ENCODE measurements around the gene AKIP1.
"Not testable (repeated sequence)": the region's sequence is repeated elsewhere in the genome, so short reads cannot be mapped to it uniquely, and the experiment has no call there.

The AKIP1 gene

DNA sequence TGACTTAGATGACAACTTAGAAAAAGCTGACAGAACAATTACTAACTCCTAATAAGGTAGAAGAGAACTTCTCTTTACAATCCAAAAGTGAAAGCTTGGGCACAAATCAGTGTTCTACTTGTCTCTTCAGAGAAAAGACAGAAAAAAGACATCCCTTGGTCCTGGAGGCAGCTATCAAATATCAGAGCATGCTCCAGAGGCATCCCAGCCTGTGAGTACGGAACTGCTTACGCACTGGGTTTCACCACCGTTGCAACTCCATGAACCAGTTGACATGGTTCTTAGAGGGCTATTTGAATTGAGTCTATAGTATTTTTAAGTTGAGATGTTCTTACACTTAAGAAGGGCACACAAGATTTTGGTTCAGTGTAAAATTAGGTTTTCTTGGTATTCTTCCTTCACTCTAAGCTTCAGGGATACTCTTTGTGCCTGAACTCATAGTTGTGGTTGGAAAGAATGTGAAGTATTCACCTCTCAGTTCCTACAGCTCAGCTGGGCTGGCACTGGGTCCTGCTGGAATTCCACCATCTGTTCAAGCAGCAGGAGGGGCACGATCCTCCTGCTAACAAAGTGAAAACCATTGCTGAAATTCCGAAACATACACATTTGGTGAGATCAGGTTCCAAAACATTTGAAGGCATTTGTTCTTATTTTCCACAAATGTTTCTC, 6.3 kb downstream of the AKIP1 start:
- no peak for DNase-seq

DNA sequence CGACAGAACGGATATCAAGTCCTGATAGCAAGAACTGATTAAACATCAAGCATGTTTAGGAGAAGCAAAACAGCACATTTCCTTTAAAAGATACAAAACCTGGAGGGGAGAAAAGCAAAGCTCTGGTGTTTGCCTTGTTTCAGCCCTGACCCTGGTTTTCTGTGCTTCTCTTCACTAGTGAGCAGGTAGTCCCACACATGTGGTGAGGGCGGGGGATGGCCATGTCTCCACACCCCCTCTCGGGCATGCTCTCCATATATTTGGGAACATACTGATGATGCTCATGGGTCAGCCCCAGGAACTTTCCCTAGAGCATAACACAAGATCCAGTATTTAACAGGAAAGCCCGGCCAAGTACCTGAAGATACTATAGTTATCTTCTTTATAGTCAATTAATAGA, 11.7 kb downstream of the AKIP1 start:
- DNase-seq = no peak

DNA sequence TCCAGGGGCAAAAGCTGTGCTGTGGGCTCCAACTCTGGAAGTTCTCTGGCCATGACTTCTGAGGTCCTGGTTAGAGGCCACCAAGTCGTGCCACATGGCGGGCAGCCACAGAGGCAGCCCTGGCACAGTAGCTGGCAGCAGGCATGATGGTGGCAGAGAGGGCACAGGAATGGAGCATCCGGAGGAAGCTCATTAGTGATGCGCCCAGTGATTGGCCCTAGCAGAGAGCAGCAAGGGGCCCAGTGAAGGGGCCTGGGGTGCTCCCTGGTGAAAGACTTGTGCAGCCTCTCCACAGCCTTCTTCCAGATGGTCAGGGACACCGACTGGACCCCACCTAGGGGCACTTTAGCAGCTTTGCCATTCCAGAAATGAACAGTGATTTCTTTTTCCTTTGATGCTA, 14.7 kb downstream of the AKIP1 start:
- DNase-seq = no peak

DNA sequence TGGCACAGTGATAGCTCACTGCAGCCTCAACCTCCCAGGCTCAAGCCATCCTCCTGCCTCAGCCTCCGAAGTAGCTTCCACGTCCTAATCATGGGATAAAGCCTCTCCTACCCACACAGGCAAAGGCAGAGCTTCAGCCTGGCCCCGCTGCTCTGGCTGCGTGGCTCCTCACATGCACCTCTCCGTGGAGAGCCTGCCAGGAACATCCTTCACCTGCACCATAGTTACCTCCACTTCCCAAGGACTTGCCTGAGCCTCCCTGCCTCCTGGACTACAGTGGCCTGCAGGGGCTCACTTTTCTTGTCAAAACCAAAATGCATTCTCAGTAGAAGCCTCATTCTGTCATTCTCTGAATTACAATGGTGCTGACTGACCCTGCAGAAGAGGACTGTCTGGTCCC, 15.2 kb downstream of the AKIP1 start:
- no peak for DNase-seq

DNA sequence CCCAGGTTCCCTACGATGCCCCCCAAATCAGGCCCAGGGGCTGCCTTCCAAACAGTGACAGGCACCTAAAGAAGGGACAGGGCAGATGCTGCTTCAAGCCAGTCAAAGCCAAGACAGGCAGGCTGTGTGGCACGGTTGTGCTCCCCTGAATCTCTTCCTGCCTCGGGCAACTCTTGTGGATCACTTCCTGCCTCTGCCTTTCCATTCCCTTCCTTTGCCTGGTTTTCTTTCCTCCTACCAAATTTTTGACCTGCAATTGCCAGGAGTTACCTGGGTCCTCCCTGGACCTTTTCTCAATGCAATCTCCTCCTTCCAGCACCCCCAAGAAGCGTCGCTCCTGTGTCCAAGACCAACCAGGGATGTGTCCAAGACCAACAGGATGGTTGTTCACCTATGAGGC, 16.2 kb downstream of the AKIP1 start:
- no peak for DNase-seq

DNA sequence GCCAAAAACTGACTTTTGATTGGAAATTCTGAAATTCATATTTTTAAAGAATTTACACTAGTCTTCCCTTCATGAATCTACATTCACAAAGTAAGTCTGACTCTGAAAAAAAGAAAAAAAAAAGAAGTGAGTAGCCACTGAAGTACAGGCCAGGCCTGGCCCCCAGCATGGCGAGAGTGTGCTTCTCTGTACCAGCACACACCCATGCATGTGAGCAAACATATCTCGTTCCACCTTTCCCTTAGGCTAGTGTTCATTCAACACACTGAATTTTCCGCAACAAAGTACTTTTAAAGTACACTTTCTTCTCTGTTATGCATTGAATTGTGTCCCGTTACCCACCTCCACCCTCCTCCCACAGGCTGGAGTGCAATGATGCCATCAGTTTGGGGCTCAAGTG, 17.2 kb downstream of the AKIP1 start:
- DNase-seq = no peak

DNA sequence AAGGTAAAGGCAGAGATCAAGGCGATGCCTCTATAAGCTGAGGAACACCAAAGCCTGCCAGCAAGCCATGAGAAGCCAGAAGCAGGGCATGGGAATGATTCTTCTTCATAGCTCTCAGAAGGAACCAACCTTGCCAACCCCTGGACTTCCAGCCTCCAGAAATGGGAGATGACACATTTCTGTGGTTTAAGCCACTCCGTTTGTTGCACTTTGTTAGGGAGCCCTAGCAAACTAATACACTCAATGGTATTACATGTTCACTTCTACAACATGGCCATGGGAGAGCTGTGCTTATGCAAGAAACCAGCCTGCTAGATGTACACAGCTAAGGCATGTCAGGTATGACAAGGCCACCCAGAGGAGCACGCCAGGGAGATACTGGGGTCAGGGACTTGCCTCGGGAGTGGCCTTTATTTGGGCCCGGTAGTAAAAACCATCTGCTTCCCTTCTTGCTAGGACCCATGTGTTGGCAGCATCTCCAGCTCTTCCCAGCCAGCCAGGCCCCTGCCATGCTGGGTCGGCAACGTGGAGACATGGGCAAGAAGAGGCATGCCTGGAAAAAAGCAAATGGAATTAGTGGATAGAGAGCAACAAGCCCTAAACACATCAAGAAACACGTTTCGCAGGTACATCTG, 18.1 kb downstream of the AKIP1 start:
- no peak for DNase-seq

DNA sequence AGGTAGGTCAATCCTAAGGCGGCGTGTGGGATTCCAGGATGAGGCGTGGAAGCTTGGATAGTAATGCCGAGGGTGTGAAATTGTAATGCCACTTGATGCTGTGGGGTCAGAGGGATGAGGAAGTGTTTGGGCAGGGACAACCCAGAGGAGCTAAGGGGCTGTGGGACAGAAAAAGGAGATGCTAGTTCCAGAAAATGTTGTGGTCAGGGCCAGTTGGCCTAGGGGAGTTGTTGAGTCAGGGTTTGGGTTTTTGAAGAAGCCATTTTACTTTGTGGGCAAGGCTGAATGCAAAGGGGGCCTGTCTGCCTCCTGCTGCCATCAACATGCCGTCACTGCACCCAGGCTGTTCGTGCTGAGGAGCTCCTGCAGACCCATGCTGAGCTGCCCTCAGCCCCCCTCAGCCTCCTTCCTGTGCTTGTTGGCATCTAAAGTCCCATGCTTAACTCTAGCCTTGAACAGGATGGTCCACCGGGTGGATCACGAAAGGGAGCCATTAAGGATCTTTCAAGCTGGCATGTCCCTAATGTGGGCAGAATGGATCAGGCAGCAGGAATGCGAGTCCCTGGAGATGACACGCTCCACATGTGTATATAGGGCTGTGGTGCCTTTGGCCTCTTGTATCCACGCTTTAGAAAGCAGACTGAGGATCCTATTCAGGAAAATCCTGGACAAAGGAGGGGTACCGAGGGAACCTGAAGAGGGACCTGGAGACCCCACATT, 19.6 kb downstream of the AKIP1 start:
- no peak for DNase-seq

DNA sequence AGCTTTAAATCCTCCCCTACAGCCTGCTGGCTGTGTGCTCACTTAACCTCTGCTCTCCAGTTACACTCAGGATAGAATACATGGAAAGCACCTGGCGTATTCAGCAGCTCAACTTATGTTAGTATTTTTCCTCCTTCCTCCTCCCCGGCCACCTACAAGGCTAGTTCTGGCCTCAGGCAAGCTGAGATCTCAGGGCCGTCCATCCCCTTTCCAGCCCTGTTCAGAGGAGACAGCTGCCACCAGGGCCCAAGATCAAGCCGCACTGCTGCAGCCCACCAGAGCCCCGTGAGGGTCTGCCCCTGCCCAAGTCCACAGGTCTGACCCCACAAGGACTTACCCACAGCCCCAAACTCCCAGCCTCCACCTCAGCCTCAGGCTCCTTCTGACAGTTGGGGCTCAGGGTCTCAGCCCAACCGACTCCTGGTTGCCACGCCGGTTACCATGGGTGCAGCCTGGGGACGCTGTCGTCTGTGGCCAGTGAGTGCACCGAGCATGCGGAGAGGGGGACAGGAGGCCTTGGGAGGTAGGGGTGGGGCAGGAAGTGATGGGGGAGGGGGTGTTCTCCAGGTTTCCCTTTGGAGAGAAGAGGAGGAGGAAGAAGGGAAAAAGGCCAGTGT, 21.7 kb downstream of the AKIP1 start, which contains the start of gene C11orf16:
C11orf16 (minus strand) TSS at position 384 of the 617 bp plus-strand sequence. CDS start 639 bp downstream, outside the sequence.
- DNase-seq = no peak

DNA sequence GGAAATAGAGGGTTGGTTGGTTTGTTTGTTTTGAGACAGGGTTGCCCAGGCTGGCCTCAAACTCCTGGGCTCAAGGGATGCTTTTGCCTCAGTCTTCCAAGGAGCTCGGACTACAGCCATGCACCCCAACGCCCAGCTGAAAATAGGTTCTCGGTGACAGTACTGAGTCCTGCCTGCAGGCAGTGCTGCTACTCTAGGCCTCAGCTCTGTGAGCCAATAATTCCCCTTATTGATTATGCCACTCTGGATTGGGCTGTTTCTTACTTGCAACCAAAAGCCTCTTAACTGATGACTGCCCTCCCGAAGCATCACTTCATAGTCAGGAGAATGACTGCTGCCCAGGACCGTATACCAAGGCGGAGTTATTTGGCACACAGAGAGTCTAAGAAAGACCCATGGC, 22.9 kb downstream of the AKIP1 start:
- DNase-seq = no peak

DNA sequence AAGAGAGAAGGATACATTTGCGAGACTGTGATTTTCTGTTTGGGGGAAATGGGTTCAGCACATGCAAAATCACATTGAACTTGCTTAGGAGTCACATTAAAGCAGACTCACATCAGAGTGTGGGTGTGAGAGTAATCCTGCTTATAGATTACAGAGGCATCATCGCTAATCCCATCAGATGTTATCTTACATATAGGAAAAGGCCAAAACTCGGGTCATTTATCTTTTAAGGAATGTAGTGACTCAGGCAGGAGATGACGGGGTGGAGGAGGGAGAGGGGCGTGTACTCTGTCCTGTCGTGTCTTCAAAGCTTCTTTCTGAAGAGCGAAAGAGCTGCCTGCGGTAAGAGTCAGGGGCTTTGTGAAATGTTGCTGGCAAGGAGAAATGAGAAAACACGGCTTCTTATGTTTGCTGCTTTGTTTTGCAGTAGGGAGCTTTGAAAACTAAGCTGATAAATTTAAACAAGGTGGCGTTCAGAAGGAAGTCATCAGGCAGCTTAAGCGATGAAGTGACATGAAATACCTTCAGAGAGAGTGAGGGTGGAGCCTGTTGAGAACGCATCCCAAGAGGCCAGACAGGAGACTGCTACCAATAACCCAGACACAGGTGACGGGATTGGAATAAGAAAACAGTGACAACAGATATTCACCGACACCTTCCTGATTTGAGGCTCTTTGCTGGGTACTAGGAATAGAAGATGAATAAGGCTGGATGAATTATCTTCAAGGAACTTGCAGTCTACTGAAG, 23.9 kb downstream of the AKIP1 start:
- DNase-seq = no peak

DNA sequence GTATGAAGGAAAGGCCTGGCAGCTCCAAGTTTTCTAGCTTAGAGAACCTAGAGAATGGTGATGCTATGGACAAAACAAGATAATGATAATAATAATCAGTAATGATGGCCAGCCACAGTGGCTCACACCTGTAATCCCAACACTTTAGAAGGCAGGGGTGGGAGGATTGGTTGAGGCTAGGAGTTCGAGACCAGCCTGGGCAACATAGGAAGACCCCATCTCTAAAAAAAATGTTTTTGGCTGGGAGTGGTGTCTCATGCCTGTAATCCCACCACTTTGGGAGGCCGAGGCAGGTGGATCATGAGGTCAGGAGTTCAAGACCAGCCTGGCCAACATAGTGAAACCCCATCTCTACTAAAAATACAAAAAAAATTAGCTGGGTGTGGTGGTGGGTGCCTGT, 24.8 kb downstream of the AKIP1 start:
- DNase-seq = not testable (repeated sequence)

DNA sequence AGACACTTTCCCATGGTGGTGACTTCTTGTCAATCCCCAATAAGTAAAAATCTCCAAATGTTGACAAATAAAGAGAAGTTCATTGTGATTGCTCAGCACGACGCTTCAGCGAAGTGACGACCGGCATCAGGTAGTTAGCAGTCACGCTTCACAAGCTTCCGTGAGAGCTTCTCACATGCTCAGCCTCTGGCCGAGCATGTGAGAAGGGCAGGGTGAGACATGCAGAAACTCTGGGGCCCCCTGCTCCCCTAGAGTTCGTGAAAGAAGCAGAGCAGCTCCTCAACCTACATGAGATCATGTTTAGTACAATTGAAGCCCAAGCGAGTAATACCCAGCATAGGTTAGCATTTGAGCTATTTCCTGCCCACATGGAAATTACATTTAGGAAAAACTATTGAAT, 26.2 kb downstream of the AKIP1 start:
- no peak for DNase-seq

DNA sequence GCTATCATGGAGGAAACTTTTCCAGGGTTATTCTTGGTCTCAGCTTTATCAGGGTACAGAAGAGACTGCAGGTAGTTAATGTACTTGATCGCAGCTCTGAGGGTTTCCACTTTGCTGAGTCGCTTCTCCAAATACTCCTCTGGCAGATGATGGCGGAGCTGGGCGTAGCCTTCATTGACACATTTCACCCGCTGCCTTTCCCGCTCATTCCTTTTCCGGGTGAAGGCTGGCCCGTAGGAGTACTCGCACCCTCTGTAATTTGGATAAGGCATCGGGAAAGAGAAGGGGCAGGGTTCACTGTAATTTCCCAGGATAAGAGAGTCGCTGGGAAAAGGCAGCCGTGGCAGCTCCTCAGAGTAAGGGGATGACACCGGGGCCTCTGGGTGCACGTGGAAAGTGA, 26.7 kb downstream of the AKIP1 start:
- no peak for DNase-seq

DNA sequence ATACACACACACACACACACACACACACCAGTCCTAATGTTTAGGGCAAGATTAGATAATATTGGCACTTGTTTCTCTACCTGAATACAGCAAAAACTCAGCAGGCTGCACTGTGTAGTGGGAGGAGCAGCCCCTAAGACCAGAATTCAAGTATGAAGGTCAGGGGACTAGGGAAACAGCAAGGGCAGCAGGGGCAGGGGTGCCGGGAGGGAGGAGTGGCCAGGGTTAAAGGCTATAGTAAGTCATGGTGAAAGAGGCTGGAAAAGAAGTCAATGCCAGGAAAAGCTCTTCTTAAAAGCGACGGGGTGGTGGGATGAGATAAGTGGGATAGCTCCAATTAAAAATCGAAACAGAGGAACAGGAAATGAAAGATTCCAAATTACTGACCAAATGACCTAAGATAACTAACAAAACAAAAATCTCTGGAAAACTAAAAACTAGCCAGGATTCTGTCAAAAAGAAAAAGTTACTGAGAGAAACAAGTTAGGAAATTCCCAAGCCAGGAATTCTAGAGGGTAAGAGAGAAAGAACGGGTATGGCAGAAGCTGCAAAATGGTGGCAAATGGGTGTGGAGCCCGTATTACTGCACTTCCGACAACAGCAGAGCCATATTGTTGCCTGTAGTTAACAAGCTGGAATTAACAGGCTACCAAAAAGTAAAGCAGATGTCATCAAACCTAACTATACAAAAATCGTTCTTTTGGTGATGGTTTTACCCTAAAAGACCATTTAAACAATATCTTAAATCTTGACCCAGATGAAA, 30.5 kb downstream of the AKIP1 start:
- no peak for DNase-seq

DNA sequence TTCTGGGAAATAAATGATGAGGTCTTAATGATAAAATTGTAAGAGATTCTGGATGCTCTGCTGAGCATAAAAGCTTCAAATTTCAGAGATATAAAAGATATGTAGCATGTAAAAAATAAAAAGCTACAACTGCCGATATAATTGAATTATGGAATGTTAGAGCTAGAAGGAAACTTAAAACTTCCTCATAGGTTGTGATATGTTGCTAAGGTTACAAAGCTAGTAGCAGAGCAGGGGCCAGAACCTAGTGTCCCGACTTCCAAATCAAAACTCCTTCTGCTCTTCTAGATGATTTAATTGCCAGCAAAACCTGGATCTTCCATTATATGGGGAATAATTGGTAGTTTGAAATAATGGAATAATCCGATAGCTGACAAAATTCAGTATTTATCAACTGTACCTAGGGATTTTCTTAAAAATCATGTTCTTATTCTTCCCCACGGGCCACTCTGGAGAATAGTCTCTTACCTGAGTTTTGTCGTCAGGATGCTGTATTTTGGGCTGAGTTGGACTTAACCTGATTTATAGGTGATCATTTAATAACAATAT, 31.6 kb downstream of the AKIP1 start, which contains the start of gene ASCL3:
ASCL3 (minus strand) TSS at position 499 of the 549 bp plus-strand sequence. CDS start 4,855 bp downstream, outside the sequence.
- DNase-seq = no peak

DNA sequence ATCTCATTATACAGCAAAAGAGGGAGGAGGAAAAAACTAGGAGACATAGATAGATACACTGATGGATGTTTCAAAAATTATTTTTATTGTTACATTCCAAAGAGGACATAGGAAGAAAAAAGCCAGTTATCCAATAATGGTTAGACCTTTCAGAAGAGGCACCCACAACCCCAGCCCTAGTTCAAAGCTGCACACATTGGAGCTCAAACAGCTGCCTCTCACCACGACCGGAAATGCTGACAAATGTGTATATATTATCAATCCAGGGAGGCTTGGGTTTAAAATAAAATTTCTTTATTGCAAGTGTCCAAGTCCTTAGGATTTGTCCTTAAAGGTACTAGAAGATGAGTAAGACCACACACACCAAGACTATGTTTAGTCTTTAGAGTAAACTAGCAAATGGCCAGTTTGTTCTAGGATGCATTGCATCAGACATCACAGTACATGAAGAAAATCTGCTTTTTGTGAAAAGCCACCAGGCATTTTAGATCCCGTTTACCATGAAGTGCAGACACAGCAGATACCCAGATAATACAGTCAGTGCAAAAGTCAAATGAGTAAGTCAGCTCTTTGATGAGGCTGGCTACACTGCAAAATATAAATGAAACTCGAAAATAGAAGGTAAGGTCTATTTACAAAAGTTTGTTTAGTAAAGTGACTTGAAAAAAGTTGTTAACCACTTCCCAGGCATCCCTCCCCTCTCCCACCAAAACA, 36.4 kb downstream of the AKIP1 start:
- no peak for DNase-seq

DNA sequence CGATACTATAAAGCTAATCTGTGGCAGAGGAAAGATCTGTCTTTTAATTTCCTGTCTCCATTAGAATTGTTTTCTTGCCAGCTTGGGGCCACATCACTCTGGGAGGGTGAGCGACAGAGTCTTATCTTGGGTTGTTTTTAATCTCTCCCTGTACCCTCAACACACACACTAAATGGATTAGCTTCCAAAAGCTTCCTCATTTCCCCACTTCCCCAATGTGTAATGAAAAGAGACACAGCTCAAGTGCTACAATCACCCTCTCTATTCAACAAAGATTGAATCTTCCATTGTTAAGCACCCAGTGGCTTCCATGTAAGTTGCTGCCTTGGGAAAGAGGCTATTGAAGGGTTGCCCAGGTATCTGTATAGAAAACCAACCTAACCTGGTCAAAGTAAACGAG, 37.9 kb downstream of the AKIP1 start:
- DNase-seq = no peak

DNA sequence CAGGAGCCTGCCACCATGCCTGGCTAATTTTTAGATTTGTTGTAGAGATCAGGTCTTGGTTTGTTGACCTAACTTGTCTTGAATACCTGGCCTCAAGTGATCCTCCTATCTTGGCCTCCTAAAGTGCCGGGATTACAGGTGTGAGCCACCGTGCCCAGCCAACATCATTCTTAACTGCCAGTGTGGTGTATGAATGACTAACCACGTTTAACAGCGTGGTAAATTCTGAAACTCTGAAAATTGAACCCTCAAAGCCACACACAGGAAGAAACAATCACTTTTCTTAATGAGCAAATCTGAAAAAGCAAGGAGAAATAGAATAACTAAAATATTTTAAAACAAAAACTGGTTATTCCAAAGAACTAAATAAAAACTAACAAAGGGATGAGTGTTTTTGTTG, 45.9 kb downstream of the AKIP1 start:
- DNase-seq = no peak

DNA sequence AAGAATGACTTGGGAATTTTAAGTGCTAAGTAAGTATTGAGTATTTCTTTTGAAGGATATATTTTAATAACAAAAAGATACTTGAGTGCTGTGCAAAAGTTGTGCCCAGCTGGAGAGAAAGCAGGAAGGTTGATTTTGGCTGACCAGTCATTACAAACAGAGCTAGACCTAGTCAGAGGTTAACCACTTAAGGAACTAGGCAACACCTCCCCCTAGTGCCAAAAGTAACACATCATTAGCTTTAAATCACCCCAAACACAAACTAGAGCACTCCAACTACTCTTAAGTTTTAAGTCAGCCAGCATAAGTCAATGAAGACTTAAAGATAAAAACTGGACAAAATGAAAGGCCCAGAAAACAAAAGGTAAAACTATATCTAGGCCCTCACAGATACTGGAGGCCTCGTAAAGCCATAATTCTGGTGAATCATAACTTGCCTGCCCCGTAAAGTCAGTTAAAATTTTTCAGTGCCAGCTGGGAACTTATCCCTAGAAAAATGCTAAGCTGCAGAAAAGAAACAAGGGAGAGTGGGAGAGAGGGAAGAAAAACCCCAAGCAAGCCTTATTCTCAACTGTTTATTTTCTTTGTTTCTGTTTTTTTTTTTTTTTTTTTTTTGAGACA, 48.7 kb downstream of the AKIP1 start:
- DNase-seq = no peak

DNA sequence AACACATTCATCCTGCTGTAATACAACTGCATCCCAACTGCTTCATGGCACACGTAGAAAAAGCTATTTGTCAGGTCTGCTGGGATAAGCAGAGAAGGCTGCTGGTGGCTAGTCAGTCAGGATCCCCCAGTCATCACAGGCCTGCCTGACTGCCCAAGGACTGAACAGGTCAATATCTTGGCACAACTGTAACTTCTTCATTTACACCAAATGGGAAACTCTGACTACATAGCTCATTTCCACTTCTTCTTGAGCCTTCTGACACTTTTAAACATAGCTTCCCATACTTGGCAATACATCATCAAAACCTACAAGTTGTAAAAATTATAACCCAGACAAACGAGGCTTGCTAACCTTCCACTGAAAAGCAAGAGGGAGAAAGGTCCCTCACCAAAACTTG, 50.4 kb downstream of the AKIP1 start:
- DNase-seq = no peak

Data from stimulated activated CD4-positive, alpha-beta T cell treated with anti-CD3 and anti-CD28 coated beads, Interleukin-4, amount 100 ng/mL, for 1 hour (primary cell).